PFSK-1 (cell line): ENCODE data around the gene DOCK1.

Source experiments
- POLR2AphosphoS5 ChIP-seq: IDR thresholded peaks from 2 replicates; pipeline ENCODE4 v1.6.1; 2012; ENCODE audit warnings: low read depth, mild to moderate bottlenecking, control low read depth, low read length, moderate library complexity
- TAF1 ChIP-seq: IDR thresholded peaks from 2 replicates; pipeline ENCODE4 v1.6.1; 2012; ENCODE audit warnings: low read length, control low read depth, borderline replicate concordance; ENCODE audit not compliant: insufficient read depth

DNA sequence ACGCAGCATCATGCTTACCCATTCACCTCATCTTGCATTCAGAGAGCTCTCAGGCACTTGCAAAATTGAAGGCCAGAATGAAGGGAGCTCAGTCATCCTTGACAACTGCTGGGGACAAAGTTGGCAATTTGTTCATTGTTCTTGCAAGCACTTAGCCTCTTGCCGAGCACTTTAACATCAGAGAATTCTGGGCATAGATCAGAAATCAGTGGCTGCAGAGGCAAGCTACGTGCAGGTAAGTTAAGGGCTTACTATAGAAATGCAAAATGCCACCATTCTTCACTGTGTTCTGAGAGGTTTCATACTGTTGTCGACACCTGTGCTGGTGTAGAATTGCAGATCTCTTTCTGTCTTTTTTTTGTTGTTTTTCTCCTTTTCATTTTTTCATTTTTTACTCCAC, 375.2 kb downstream of the DOCK1 start:
- TF ChIP-seq POLR2AphosphoS5 (no peak), TAF1 (no peak)
